HFF-Myc (cell line): ENCODE data around the gene KDM2A.
"Not testable (repeated sequence)": the region's sequence is repeated elsewhere in the genome, so short reads cannot be mapped to it uniquely, and the experiment has no call there.

Experiments
- DNase-seq: peaks from one replicate; pipeline ENCODE4 v3.0.0-alpha.2; 2011; ENCODE audit warnings: low read depth; ENCODE audit errors: extremely low read depth
- H3K4me3 ChIP-seq: replicated peaks from 2 replicates; pipeline ENCODE4 v1.5.1; 2011; ENCODE audit warnings: low read depth, mild to moderate bottlenecking, control low read depth, low read length
- TF ChIP-seq, protein P1 (sequence below): IDR thresholded peaks from 2 replicates; pipeline ENCODE4 v1.5.1; 2012; ENCODE audit warnings: mild to moderate bottlenecking, low read depth, low read length, control low read depth; ENCODE audit errors: missing control alignments

Gene KDM2A

DNA sequence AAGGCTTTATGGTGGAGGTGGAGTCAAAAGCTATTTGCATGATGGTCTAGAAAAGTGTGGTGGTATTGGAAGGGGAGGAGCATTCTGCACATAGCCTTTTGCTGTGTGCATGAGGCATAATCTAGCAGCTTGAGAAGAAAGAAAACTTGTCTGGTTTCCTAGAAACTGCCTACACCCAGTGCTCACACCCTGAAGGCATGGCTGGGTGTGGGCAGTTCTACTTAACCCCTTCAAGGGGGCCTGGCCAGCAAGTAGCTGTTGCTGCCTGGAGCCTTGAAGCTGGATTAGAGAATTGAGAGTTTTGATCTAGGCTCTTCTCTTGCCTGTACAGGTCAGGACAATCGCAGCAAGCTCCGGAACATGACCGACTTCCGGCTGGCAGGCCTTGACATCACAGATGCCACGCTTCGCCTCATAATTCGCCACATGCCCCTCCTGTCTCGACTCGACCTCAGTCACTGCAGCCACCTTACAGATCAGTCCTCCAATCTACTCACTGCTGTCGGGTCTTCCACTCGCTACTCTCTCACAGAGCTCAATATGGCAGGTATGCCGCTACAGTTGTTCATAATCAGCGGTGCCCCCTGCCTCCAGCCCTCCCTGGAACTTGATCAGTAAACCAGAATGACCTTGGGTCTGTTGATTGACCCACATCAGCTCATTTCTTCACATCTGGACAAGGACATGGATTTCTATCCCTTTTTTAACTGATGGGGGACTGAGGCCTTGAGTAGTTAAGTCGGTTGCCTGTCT lies 135.0 kb downstream of the KDM2A start:
- no peak for DNase-seq
- H3K4me3 ChIP-seq: no peak overlapping the region
- TF ChIP-seq, protein P1, sequence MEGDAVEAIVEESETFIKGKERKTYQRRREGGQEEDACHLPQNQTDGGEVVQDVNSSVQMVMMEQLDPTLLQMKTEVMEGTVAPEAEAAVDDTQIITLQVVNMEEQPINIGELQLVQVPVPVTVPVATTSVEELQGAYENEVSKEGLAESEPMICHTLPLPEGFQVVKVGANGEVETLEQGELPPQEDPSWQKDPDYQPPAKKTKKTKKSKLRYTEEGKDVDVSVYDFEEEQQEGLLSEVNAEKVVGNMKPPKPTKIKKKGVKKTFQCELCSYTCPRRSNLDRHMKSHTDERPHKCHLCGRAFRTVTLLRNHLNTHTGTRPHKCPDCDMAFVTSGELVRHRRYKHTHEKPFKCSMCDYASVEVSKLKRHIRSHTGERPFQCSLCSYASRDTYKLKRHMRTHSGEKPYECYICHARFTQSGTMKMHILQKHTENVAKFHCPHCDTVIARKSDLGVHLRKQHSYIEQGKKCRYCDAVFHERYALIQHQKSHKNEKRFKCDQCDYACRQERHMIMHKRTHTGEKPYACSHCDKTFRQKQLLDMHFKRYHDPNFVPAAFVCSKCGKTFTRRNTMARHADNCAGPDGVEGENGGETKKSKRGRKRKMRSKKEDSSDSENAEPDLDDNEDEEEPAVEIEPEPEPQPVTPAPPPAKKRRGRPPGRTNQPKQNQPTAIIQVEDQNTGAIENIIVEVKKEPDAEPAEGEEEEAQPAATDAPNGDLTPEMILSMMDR: no peak

- TF ChIP-seq, protein P1: no peak
- DNase-seq: no peak
- H3K4me3 ChIP-seq: no peak overlapping the region
These were observed 135.7 kb downstream of the KDM2A start for GRCh38 chr11:67254798-67255197.

- no peak overlapping the region for H3K4me3 ChIP-seq
- DNase-seq: no peak
- TF ChIP-seq, protein P1: no peak
These were observed 136.3 kb downstream of the KDM2A start for GRCh38 chr11:67255353-67255752.

DNA sequence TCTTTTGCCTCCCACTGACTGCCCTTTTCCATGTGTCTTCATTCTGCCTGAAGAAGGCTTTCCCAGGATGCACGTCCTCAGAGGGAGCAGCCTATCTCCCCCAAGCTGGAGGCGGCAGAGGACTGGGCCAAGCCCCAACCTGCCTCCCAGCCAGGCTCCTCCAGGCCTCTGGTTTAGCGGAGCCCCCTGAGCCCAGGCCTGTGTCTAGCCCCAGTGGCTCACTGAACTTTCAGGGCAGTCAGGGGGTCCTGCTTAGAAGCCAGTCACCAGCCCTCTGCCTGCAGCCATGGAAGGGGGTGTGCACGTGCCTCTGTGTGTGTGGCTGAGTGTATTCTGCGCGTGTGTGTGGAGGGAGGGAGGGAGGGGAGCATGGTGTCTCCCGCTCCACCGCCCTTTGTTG lies 136.8 kb downstream of the KDM2A start:
- H3K4me3 ChIP-seq: no peak overlapping the region
- TF ChIP-seq, protein P1: no peak
- DNase-seq: no peak

DNA sequence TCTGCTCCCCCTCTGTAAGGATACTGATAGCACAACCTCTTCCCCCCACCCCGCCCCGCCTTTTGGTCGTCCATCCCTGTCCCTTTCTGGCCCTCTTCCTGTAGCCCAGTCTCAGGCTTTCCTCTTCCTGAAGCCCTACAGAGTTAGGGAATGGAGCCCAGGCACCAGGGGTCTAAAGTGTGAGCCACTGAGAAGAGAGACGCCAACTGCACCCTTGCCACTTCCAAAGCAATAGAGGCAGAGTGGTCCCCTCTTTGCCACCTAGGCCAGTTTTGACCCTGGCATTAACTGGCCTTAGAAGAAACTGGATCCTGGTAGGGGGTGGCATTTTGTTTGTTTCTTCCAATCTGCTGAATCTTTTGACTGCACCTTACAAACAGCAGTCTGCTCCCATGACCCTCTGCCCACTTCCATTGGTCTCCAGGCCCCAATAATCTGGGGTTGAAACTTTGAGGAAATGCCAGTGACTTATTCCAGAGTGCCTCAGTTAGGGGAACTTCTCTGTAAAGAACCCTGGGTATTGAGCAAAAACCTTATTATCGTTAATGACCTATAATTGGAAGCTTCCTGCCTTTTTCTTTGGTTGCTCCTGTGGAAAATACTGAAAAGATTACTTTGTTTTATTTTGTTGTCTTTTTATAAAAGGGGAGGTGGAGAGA lies 137.5 kb downstream of the KDM2A start:
- TF ChIP-seq, protein P1: no peak
- no peak for DNase-seq

GRCh38 chr11:67260406-67260805 lies 141.3 kb downstream of the KDM2A start:
- TF ChIP-seq, protein P1: no peak
- no peak for DNase-seq
- no peak overlapping the region for H3K4me3 ChIP-seq

More for the DNA sequence above, 137.5 kb downstream of the KDM2A start:
- no peak overlapping the region for H3K4me3 ChIP-seq

GRCh38 chr11:67260885-67261639 lies 142.0 kb downstream of the KDM2A start:
- H3K4me3 ChIP-seq: peak overlapping the region; percentile 13
- DNase-seq: not testable (repeated sequence)
